Spinal cord (tissue), 10 donors: ENCODE measurements around the gene TTLL4. TPM values are rescaled to one million over a fixed set of nuclear protein-coding genes. Genes with fewer than 3 reads are reported as not detected.

Experiments
- DNase-seq, 6 donors: peaks; one replicate each; pipeline versions ENCODE4 v3.0.0 to v3.0.0-alpha.2; 2013 to 2015; ENCODE audit warnings: low spot score in 6 of 6, low read depth in 4 of 6
- H3K27ac ChIP-seq: one replicate; pipeline ENCODE4 v1.5.1; 2013; ENCODE audit warnings: low read depth, low read length, control low read depth
- H3K27me3 ChIP-seq: one replicate; pipeline ENCODE4 v1.6.1; 2013; ENCODE audit warnings: low read length; ENCODE audit not compliant: control insufficient read depth, insufficient read depth
- H3K36me3 ChIP-seq: one replicate; pipeline ENCODE4 v1.6.1; 2013; ENCODE audit warnings: low read length; ENCODE audit not compliant: control insufficient read depth, insufficient read depth
- H3K4me1 ChIP-seq: one replicate; pipeline ENCODE4 v1.6.1; 2013; ENCODE audit warnings: low read length; ENCODE audit not compliant: control insufficient read depth, insufficient read depth
- H3K4me3 ChIP-seq: one replicate; pipeline ENCODE4 v1.5.1; 2013; ENCODE audit warnings: low read depth, low read length, control low read depth
- H3K9me3 ChIP-seq: one replicate; pipeline ENCODE4 v1.6.1; 2013; ENCODE audit warnings: low read length; ENCODE audit not compliant: control insufficient read depth, insufficient read depth
- WGBS: methylation state at CpG from one replicate; pipeline ENCODE4 v1.1.5; 2013; ENCODE audit warnings: missing lambda C conversion rate; ENCODE audit not compliant: insufficient coverage; 5-methylcytosine and 5-hydroxymethylcytosine counted together
- long read RNA-seq, 4 donors: transcript quantifications; one replicate each; lab custom pipeline, GENCODE V29; 2026
- polyA plus RNA-seq, 2 donors: library from polyadenylated mRNA; unstranded; fragments of 120-200 nt; gene quantifications; one replicate each; pipeline ENCODE4 v1.2.1, GENCODE V29; 2013; ENCODE audit not compliant: insufficient read length in 2 of 2
- total RNA-seq, 2 donors: library from RNA; depleted of rRNA in 1 of 2; stranded (reverse); fragments of 120-200 nt in 1 of 2; fragments of >200 nt in 1 of 2; gene quantifications; one replicate each; pipeline versions ENCODE4 v1.2.3 to v1.2.4, GENCODE V29; 2013 to 2014
- donor health status: healthy.

The TTLL4 gene
- total RNA-seq (10 to 100 TPM; 14.2 to 29.8 TPM), polyA plus RNA-seq (10 to 100 TPM; 29.0 to 37.4 TPM)
- long read RNA-seq, donor 1, partial matches to known transcripts, result 5 of 6 reads
- long read RNA-seq, donor 1, other reads (novel, unspliced or antisense), result 0 of 6 reads
- long read RNA-seq, donor 2, partial matches to known transcripts, result 0 of 1 reads
- long read RNA-seq, donor 2, other reads (novel, unspliced or antisense), result 0 of 1 reads
- long read RNA-seq, donor 3, partial matches to known transcripts, result 8 of 8 reads
- long read RNA-seq, donor 3, other reads (novel, unspliced or antisense), result 0 of 8 reads
- long read RNA-seq, donor 4, partial matches to known transcripts, result 5 of 7 reads
- long read RNA-seq, donor 4, other reads (novel, unspliced or antisense), result 0 of 7 reads

DNA sequence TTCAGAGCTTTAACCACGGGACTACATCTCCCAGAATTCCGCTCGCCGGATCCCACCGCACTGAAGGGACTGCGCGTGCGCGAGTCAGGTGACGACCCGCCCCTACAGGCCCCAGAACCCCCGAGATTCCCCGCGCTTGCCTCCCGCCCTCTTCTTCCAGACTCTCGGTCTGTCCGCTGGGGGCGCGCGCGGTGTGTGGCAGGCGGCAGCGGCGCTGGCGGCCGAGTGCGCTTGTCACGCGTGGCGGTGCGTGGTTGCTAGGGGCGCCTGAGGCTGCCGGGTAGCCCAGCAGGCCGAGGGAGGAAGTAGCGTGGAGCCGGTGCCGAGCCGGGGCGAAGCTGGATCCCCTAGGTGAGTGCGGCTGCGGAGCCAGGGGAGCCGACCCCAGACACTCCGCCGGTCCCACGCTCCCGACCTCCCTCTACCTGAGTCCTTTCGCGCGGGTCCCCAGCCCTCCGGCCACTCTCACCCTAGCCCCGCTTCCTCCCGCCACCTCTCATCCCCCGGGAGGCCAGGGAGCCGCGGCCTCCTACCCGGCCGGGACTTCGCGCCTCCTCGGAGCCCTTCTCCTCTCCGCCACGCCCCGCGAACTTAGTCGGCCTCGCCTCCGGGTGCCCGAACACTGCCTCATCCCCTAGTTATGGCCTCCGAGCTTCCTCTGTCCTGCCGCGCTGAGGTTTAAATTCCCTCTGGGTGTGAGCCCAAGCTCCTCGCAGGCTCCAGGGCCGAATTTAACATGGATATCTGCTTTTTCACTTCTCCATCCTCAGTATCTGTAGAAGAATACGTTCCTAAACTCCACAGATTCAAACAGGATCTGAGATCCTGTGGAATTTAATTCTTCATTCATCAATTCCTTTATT, at the start of gene TTLL4:
TTLL4 (plus strand) TSS at position 149 of the 863 bp plus-strand sequence. CDS start 26,842 bp downstream, outside the sequence.
- Histone ChIP-seq H3K9me3 (no peaks in the 10 kb centered on the region), H3K4me3 (peak within 1 kb of the TSS; percentile 95), H3K36me3 (no peaks in the 10 kb centered on the region), H3K27me3 (no peaks in the 10 kb centered on the region), H3K4me1 (peaks cover 14% of the 10 kb centered on the region), H3K27ac (peak within 1 kb of the TSS; percentile 91)
- under 1% methylated on average over 68 of the region's 74 CpGs for WGBS
- DNase-seq, result peak; percentile 77 to 99 (median 97)

DNA sequence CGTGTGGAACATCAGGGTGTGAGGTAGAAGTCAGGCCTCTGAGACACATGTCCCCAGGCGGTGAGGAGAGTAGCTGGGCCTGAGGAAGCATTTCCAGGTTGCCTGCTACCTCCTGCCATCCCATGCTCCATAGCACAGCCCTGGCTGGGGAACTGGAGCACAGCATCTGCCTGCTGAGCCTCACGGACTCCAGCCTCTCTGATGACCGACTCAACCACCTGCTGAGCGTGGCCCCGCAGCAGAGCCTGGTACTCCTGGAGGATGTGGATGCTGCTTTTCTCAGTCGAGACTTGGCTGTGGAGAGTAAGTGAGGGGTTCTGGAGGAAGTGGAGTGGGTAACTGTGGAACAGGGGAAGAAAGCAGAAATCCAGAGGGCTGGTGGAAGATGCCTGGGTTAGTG, 48.3 kb upstream of the TTLL4 start:
- 90% methylated on average over 7 of the region's 7 CpGs for WGBS
- peaks cover 68% of the 10 kb centered on the region for H3K36me3 ChIP-seq
- H3K27ac ChIP-seq, result no peak overlapping the region
- peaks cover 11% of the 10 kb centered on the region for H3K4me1 ChIP-seq
- no peaks in the 10 kb centered on the region for H3K9me3 ChIP-seq
- DNase-seq, result no peak
- H3K4me3 ChIP-seq, result no peak overlapping the region
- H3K27me3 ChIP-seq, result no peaks in the 10 kb centered on the region

- peaks cover 69% of the 10 kb centered on the region for H3K36me3 ChIP-seq
- 93% methylated on average over 10 of the region's 10 CpGs for WGBS
- H3K4me1 ChIP-seq, result peaks cover 11% of the 10 kb centered on the region
- no peaks in the 10 kb centered on the region for H3K27me3 ChIP-seq
- DNase-seq, result no peak
- no peak overlapping the region for H3K4me3 ChIP-seq
- H3K27ac ChIP-seq, result no peak overlapping the region
- no peaks in the 10 kb centered on the region for H3K9me3 ChIP-seq
Observed at GRCh38 chr2:218662827-218663226, 47.8 kb upstream of the TTLL4 start.

GRCh38 chr2:218663901-218664300, 46.7 kb upstream of the TTLL4 start:
- Histone ChIP-seq H3K4me1 (peaks cover 2% of the 10 kb centered on the region), H3K27ac (no peak overlapping the region), H3K27me3 (no peaks in the 10 kb centered on the region), H3K4me3 (no peak overlapping the region), H3K9me3 (no peaks in the 10 kb centered on the region), H3K36me3 (peaks cover 73% of the 10 kb centered on the region)
- 89% methylated on average over 15 of the region's 15 CpGs for WGBS
- DNase-seq, result no peak

DNA sequence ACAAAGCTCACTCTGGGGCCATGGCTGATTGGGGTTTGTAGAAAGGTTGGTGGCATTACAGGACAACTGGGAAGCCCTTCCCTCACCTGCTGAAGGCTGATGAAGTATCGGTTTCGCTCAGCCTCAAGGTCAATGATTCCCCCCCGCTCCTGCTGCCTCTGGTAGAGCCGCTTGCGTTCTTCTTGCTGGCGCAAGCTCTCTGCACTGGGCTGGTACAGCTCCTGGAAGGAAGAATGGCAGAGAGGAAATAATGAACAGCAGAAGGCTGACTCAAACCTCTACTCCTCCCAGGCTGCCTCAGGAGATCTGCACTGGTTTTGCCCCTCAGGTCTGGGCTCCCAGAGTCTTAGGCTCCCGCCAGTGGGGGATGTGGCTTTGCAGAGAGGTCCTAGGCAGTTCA, 46.0 kb upstream of the TTLL4 start:
- Histone ChIP-seq H3K27ac (no peak overlapping the region), H3K9me3 (no peaks in the 10 kb centered on the region), H3K27me3 (no peaks in the 10 kb centered on the region), H3K36me3 (peaks cover 73% of the 10 kb centered on the region), H3K4me3 (no peak overlapping the region), H3K4me1 (no peaks in the 10 kb centered on the region)
- DNase-seq, result no peak
- WGBS, result 100% methylated on average over 6 of the region's 7 CpGs

GRCh38 chr2:218671097-218671653, 39.5 kb upstream of the TTLL4 start:
- Histone ChIP-seq H3K4me1 (peaks cover 16% of the 10 kb centered on the region), H3K36me3 (peaks cover 36% of the 10 kb centered on the region), H3K27ac (peak overlapping the region; percentile 84), H3K9me3 (no peaks in the 10 kb centered on the region), H3K27me3 (no peaks in the 10 kb centered on the region), H3K4me3 (peak overlapping the region; percentile 93)
- 40% methylated on average over 12 of the region's 12 CpGs for WGBS
- no peak for DNase-seq

GRCh38 chr2:218671654-218672566, 38.7 kb upstream of the TTLL4 start, which contains the start of the genes RNF25 and STK36:
TSS of gene RNF25 (minus strand) at chr2:218672002. CDS start at chr2:218671970, 32 bp downstream.
TSS of gene STK36 (plus strand) at chr2:218672086. CDS start at chr2:218672830, 744 bp downstream.
- H3K36me3 ChIP-seq, result peaks cover 36% of the 10 kb centered on the region
- peak; percentile 83 to 98 (median 86) for DNase-seq
- peaks cover 16% of the 10 kb centered on the region for H3K4me1 ChIP-seq
- H3K4me3 ChIP-seq, result peak within 1 kb of the TSS; percentile 93
- no peaks in the 10 kb centered on the region for H3K27me3 ChIP-seq
- under 1% methylated on average over 41 of the region's 49 CpGs for WGBS
- H3K27ac ChIP-seq, result peak within 1 kb of the TSS; percentile 84
- H3K9me3 ChIP-seq, result no peaks in the 10 kb centered on the region

GRCh38 chr2:218679119-218679518, 31.5 kb upstream of the TTLL4 start:
- Histone ChIP-seq H3K36me3 (peaks cover 63% of the 10 kb centered on the region), H3K27me3 (no peaks in the 10 kb centered on the region), H3K4me1 (no peaks in the 10 kb centered on the region), H3K4me3 (no peak overlapping the region), H3K9me3 (no peaks in the 10 kb centered on the region), H3K27ac (no peak overlapping the region)
- 88% methylated on average over 4 of the region's 4 CpGs for WGBS
- no peak for DNase-seq
